HepG2 (cell line): Measurements from ENCODE around the gene KLF6. TPM values are rescaled to one million over a fixed set of nuclear protein-coding genes. Genes with fewer than 3 reads are reported as not detected.

Source experiments
- GPN1 ChIP-seq: sonication (generic); formaldehyde crosslinking; IDR thresholded peaks from 2 replicates; pipeline ENCODE4 v1.5.1; 2020; ENCODE audit warnings: missing genetic modification reagents, borderline replicate concordance
- MTA1 ChIP-seq: sonication (generic); formaldehyde crosslinking; IDR thresholded peaks from 2 replicates; pipeline ENCODE4 v1.4.0; 2020; ENCODE audit warnings: missing genetic modification reagents, mild to moderate bottlenecking, borderline replicate concordance
- POLR2A ChIP-seq, 2 experiments: IDR thresholded peaks; 2 replicates each; pipeline ENCODE4 v1.6.1; 2011; ENCODE audit warnings: low read depth in 2 of 2, low read length in 2 of 2, mild to moderate bottlenecking in 1 of 2, moderate library complexity in 1 of 2; ENCODE audit not compliant: insufficient read depth in 1 of 2
- UBTF ChIP-seq: sonication (generic); formaldehyde crosslinking; IDR thresholded peaks from 2 replicates; pipeline ENCODE4 v1.4.0; 2020; ENCODE audit warnings: mild to moderate bottlenecking, missing genetic modification reagents
- ZC3H4 ChIP-seq: sonication (generic); formaldehyde crosslinking; IDR thresholded peaks from 2 replicates; pipeline ENCODE4 v1.4.0; 2020; ENCODE audit warnings: missing genetic modification reagents, borderline replicate concordance
- ZNF138 ChIP-seq: sonication (generic); formaldehyde crosslinking; IDR thresholded peaks from 2 replicates; pipeline ENCODE4 v1.5.0; 2020; ENCODE audit warnings: mild to moderate bottlenecking, low read depth, missing genetic modification reagents
- ZNF460 ChIP-seq: sonication (generic); formaldehyde crosslinking; IDR thresholded peaks from 2 replicates; pipeline ENCODE4 v1.5.1; 2020; ENCODE audit warnings: missing genetic modification reagents, mild to moderate bottlenecking, borderline replicate concordance
- ZNF670 ChIP-seq: sonication (generic); formaldehyde crosslinking; IDR thresholded peaks from 2 replicates; pipeline ENCODE4 v1.8.0; 2022; ENCODE audit warnings: mild to moderate bottlenecking, missing genetic modification reagents, borderline replicate concordance
- ZNF709 ChIP-seq: sonication (generic); formaldehyde crosslinking; IDR thresholded peaks from 2 replicates; pipeline ENCODE4 v1.5.0; 2020; ENCODE audit warnings: mild to moderate bottlenecking, missing genetic modification reagents
- ZNF83 ChIP-seq: sonication (generic); formaldehyde crosslinking; IDR thresholded peaks from 2 replicates; pipeline ENCODE4 v1.4.0; 2020; ENCODE audit warnings: missing genetic modification reagents, mild to moderate bottlenecking, borderline replicate concordance
- ZSCAN20 ChIP-seq: sonication (generic); formaldehyde crosslinking; IDR thresholded peaks from 2 replicates; pipeline ENCODE4 v1.4.0; 2020; ENCODE audit warnings: missing genetic modification reagents, mild to moderate bottlenecking, borderline replicate concordance
- polyA plus RNA-seq, 8 experiments: library from polyadenylated mRNA; depleted of rRNA in 3 of 8; stranded (reverse) in 7 of 8; unstranded in 1 of 8; fragments of >200 nt; fragmentation: Illumina TruSeq in 4 of 8; extraction: Trizol in 4 of 8; gene quantifications; 2 replicates each; pipeline versions ENCODE4 v1.2.1 to v1.2.3, GENCODE V29; 2011 to 2016; ENCODE audit warnings: low read depth in 4 of 8, missing spikeins in 1 of 8, mixed read lengths in 1 of 8; ENCODE audit not compliant: insufficient read depth in 1 of 8
- total RNA-seq, 5 experiments: library from RNA; depleted of rRNA; stranded (reverse); fragments of >200 nt; fragmentation: Illumina TruSeq; extraction: Trizol; gene quantifications; 2 replicates each; pipeline ENCODE4 v1.2.3, GENCODE V29; 2016; ENCODE audit warnings: low read depth in 1 of 5
- TF ChIP-seq, protein P1 (sequence below): sonication (generic); formaldehyde crosslinking; conservative IDR thresholded peaks from 2 replicates; pipeline ENCODE4 v1.4.0; 2020; ENCODE audit warnings: missing genetic modification reagents
- TF ChIP-seq, protein P2 (sequence below): sonication (generic); formaldehyde crosslinking; IDR thresholded peaks from 2 replicates; pipeline ENCODE4 v1.4.0; 2020; ENCODE audit warnings: low read depth, mild to moderate bottlenecking, missing genetic modification reagents
- TF ChIP-seq, protein P3 (sequence below): sonication (generic); formaldehyde crosslinking; IDR thresholded peaks from 2 replicates; pipeline ENCODE4 v1.5.0; 2020; ENCODE audit warnings: mild to moderate bottlenecking, missing genetic modification reagents, borderline replicate concordance
- TF ChIP-seq, protein P4 (sequence below): IDR thresholded peaks from 2 replicates; pipeline ENCODE4 v1.6.1; 2018; ENCODE audit warnings: missing genetic modification reagents, mild to moderate bottlenecking, missing compliant biosample characterization
- TF ChIP-seq, protein P5 (sequence below): IDR thresholded peaks from 2 replicates; pipeline ENCODE4 v1.6.1; 2016; ENCODE audit warnings: missing genetic modification reagents, missing compliant biosample characterization

KLF6 gene
- total and polyA plus RNA-seq, 2 of the 13 experiments (the other 11 are each of a cell fraction or from before 2014, with no cell fraction given): 27.0 to 71.9 TPM

DNA sequence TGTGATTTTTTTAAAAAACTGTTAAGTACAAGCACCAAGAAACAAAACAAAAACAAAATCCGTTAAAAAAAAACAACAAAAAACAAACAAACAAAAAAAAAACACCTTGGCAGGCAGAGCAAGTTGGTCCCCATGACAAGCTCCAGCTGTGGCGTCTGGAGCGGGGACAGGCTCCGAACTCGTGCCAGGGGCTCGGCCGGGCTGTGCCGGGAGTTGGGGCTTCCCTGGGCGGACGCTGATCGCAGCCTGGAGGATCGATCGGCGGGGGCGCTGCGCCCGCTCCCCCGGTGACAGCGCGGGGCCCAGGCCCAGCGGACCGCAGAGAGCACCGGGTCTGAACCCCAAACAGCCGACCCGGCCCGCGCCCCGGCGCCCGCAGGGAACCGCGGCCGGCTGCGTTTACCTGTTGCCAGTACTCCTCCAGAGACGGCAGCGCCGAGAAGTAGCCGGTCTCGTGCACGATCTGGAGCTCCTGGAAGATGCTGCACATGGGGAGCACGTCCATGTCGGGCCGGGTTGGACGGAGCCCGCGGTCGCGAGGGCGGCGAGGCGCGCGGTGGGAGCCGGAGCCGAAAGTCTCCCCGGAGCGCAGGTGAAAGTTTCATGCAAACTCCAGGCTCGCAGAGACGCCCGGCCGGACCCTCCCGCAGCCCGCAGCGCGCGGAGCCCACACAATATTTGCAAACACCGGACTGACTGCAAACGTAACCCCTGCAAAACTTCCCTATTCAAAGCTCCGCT is at the start of gene KLF6 (continued):
- TF ChIP-seq, protein P1, sequence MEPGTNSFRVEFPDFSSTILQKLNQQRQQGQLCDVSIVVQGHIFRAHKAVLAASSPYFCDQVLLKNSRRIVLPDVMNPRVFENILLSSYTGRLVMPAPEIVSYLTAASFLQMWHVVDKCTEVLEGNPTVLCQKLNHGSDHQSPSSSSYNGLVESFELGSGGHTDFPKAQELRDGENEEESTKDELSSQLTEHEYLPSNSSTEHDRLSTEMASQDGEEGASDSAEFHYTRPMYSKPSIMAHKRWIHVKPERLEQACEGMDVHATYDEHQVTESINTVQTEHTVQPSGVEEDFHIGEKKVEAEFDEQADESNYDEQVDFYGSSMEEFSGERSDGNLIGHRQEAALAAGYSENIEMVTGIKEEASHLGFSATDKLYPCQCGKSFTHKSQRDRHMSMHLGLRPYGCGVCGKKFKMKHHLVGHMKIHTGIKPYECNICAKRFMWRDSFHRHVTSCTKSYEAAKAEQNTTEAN (CRISPR knock-in tag): no peak
- TF ChIP-seq, protein P2, sequence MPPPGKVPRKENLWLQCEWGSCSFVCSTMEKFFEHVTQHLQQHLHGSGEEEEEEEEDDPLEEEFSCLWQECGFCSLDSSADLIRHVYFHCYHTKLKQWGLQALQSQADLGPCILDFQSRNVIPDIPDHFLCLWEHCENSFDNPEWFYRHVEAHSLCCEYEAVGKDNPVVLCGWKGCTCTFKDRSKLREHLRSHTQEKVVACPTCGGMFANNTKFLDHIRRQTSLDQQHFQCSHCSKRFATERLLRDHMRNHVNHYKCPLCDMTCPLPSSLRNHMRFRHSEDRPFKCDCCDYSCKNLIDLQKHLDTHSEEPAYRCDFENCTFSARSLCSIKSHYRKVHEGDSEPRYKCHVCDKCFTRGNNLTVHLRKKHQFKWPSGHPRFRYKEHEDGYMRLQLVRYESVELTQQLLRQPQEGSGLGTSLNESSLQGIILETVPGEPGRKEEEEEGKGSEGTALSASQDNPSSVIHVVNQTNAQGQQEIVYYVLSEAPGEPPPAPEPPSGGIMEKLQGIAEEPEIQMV (CRISPR knock-in tag): peak; percentile 99
- TF ChIP-seq ZNF709 (CRISPR knock-in tag) (peak; percentile 25; the same call in 1 of the 2 replicates), ZC3H4 (CRISPR knock-in tag) (0 out of 2 replicates have a peak, but pooled peaks have one; percentile 57), UBTF (CRISPR knock-in tag) (peak; percentile 78), ZNF670 (CRISPR knock-in tag) (peak; percentile 45; the same call in 1 of the 2 replicates), POLR2A (IDR thresholded peaks at IDR 0.05; ENCODE audit: insufficient read depth in 1 of 2, low read depth in 2 of 2, low read length in 2 of 2) (peak in 1 of 2 experiments; percentile 92; a peak in 2 of 4 replicates), ZSCAN20 (peak; percentile 66; the same call in 1 of the 2 replicates), GPN1 (CRISPR knock-in tag) (no peak), ZNF83 (CRISPR knock-in tag) (no peak; the same call in 1 of the 2 replicates), ZNF138 (CRISPR knock-in tag) (peak; percentile 67; the same call in 1 of the 2 replicates), ZNF460 (no peak), MTA1 (CRISPR knock-in tag) (no peak)
- TF ChIP-seq, protein P3, sequence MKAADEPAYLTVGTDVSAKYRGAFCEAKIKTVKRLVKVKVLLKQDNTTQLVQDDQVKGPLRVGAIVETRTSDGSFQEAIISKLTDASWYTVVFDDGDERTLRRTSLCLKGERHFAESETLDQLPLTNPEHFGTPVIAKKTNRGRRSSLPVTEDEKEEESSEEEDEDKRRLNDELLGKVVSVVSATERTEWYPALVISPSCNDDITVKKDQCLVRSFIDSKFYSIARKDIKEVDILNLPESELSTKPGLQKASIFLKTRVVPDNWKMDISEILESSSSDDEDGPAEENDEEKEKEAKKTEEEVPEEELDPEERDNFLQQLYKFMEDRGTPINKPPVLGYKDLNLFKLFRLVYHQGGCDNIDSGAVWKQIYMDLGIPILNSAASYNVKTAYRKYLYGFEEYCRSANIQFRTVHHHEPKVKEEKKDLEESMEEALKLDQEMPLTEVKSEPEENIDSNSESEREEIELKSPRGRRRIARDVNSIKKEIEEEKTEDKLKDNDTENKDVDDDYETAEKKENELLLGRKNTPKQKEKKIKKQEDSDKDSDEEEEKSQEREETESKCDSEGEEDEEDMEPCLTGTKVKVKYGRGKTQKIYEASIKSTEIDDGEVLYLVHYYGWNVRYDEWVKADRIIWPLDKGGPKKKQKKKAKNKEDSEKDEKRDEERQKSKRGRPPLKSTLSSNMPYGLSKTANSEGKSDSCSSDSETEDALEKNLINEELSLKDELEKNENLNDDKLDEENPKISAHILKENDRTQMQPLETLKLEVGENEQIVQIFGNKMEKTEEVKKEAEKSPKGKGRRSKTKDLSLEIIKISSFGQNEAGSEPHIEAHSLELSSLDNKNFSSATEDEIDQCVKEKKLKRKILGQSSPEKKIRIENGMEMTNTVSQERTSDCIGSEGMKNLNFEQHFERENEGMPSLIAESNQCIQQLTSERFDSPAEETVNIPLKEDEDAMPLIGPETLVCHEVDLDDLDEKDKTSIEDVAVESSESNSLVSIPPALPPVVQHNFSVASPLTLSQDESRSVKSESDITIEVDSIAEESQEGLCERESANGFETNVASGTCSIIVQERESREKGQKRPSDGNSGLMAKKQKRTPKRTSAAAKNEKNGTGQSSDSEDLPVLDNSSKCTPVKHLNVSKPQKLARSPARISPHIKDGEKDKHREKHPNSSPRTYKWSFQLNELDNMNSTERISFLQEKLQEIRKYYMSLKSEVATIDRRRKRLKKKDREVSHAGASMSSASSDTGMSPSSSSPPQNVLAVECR (CRISPR knock-in tag): peak; percentile 64
- TF ChIP-seq, protein P4, sequence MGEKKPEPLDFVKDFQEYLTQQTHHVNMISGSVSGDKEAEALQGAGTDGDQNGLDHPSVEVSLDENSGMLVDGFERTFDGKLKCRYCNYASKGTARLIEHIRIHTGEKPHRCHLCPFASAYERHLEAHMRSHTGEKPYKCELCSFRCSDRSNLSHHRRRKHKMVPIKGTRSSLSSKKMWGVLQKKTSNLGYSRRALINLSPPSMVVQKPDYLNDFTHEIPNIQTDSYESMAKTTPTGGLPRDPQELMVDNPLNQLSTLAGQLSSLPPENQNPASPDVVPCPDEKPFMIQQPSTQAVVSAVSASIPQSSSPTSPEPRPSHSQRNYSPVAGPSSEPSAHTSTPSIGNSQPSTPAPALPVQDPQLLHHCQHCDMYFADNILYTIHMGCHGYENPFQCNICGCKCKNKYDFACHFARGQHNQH (CRISPR knock-in tag): peak; percentile 20; the same call in 1 of the 2 replicates
- TF ChIP-seq, protein P5, sequence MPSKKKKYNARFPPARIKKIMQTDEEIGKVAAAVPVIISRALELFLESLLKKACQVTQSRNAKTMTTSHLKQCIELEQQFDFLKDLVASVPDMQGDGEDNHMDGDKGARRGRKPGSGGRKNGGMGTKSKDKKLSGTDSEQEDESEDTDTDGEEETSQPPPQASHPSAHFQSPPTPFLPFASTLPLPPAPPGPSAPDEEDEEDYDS: no peak
